IMR-90 (cell line): ENCODE measurements around the gene MAP1LC3A. TPM values are rescaled to one million over a fixed set of nuclear protein-coding genes. Genes with fewer than 3 reads are reported as not detected.

ENCODE experiments used
- ATAC-seq: fragments of 200-7000 bp; cut with Tn5 transposase; 2 replicates; pipeline ENCODE4 v1.9.1; 2020; ENCODE audit warnings: low read depth, mild to moderate bottlenecking, moderate library complexity
- BruUV-seq: library from RNA; stranded (reverse); fragments of 400-500 nt; replicated peaks from 2 replicates; lab custom pipeline; 2021; lab: Mats Ljungman, UMichigan
- CTCF ChIA-PET: fragments of 300-600 bp; formaldehyde crosslinking; extraction: SDS; loops from one replicate; lab custom pipeline; 2021; ENCODE audit warnings: antibody characterized with exemption; lab: Yijun Ruan, JAX
- POLR2A ChIA-PET: fragments of 300-600 bp; sonication (Branson Sonifier 250); formaldehyde crosslinking; loops from one replicate; lab custom pipeline; 2022; ENCODE audit warnings: antibody characterized with exemption; ENCODE audit not compliant: unreplicated experiment; lab: Charles Lee
- DNase-seq: peaks from one replicate; pipeline ENCODE4 v3.0.0; 2013
- H2AFZ ChIP-seq: replicated peaks from 2 replicates; pipeline ENCODE3; 2013; ENCODE audit warnings: low read length, mild to moderate bottlenecking; ENCODE audit not compliant: poor library complexity
- H2AK5ac ChIP-seq: 2 replicates; pipeline ENCODE4 v1.6.1; 2013; ENCODE audit warnings: low read depth, low read length, inconsistent platforms
- H2AK9ac ChIP-seq: replicated peaks from 2 replicates; pipeline ENCODE3; 2013; ENCODE audit warnings: mild to moderate bottlenecking, low read depth, low read length, moderate library complexity; ENCODE audit not compliant: poor library complexity
- H2BK120ac ChIP-seq: 2 replicates; pipeline ENCODE4 v1.6.1; 2013; ENCODE audit warnings: low read depth, low read length, inconsistent platforms
- H2BK15ac ChIP-seq: 3 replicates; pipeline ENCODE4 v1.6.1; 2013; ENCODE audit warnings: low read depth, low read length, inconsistent platforms
- H2BK20ac ChIP-seq: 2 replicates; pipeline ENCODE4 v1.6.1; 2013; ENCODE audit warnings: low read depth, mild to moderate bottlenecking, inconsistent platforms, low read length, moderate library complexity
- H2BK5ac ChIP-seq: 2 replicates; pipeline ENCODE4 v1.6.1; 2013; ENCODE audit warnings: mild to moderate bottlenecking, low read depth, low read length, inconsistent platforms; ENCODE audit not compliant: poor library complexity, severe bottlenecking
- H3K14ac ChIP-seq: replicated peaks from 2 replicates; pipeline ENCODE4 v1.6.1; 2013; ENCODE audit warnings: low read depth, low read length, inconsistent platforms
- H3K18ac ChIP-seq: 2 replicates; pipeline ENCODE4 v1.6.1; 2013; ENCODE audit warnings: low read depth, low read length, control low read depth
- H3K23ac ChIP-seq: 2 replicates; pipeline ENCODE4 v1.6.1; 2013; ENCODE audit warnings: low read depth, low read length, inconsistent platforms
- H3K27ac ChIP-seq: 2 replicates; pipeline ENCODE4 v1.5.1; 2013; ENCODE audit warnings: mild to moderate bottlenecking, control low read depth, low read length; ENCODE audit not compliant: insufficient read depth
- H3K27me3 ChIP-seq: 2 replicates; pipeline ENCODE4 v1.6.1; 2013; ENCODE audit warnings: low read length; ENCODE audit not compliant: control insufficient read depth, insufficient read depth
- H3K36me3 ChIP-seq: 2 replicates; pipeline ENCODE4 v1.6.1; 2013; ENCODE audit warnings: low read length, mixed read lengths; ENCODE audit not compliant: control insufficient read depth, insufficient read depth
- H3K4ac ChIP-seq: 2 replicates; pipeline ENCODE4 v1.6.1; 2013; ENCODE audit warnings: low read depth, low read length, inconsistent platforms
- H3K4me1 ChIP-seq: 2 replicates; pipeline ENCODE4 v1.6.1; 2013; ENCODE audit warnings: low read length, mixed read lengths; ENCODE audit not compliant: control insufficient read depth, insufficient read depth
- H3K4me2 ChIP-seq: 2 replicates; pipeline ENCODE4 v1.6.1; 2013; ENCODE audit warnings: low read depth, mild to moderate bottlenecking, control low read depth, low read length, moderate library complexity
- H3K4me3 ChIP-seq: 2 replicates; pipeline ENCODE4 v1.5.1; 2013; ENCODE audit warnings: low read depth, mild to moderate bottlenecking, control low read depth, low read length, moderate library complexity; ENCODE audit not compliant: insufficient read depth
- H3K56ac ChIP-seq: 2 replicates; pipeline ENCODE4 v1.6.1; 2013; ENCODE audit warnings: low read length, inconsistent platforms; ENCODE audit not compliant: insufficient read depth; ENCODE audit errors: extremely low read depth
- H3K79me1 ChIP-seq, 2 experiments: 2 replicates each; pipeline ENCODE4 v1.6.1; 2013; ENCODE audit warnings: low read length in 2 of 2, inconsistent platforms in 1 of 2, low read depth in 1 of 2
- H3K9ac ChIP-seq: 2 replicates; pipeline ENCODE4 v1.6.1; 2013; ENCODE audit warnings: low read depth, low read length, control low read depth
- H3K9me1 ChIP-seq: 2 replicates; pipeline ENCODE4 v1.6.1; 2013; ENCODE audit warnings: low read length, inconsistent platforms; ENCODE audit not compliant: insufficient read depth
- H3K9me3 ChIP-seq: 2 replicates; pipeline ENCODE4 v1.6.1; 2013; ENCODE audit warnings: low read length; ENCODE audit not compliant: control insufficient read depth, insufficient read depth
- H4K20me1 ChIP-seq: 2 replicates; pipeline ENCODE4 v1.6.1; 2013; ENCODE audit warnings: low read length, inconsistent platforms; ENCODE audit not compliant: insufficient read depth
- H4K5ac ChIP-seq: 2 replicates; pipeline ENCODE4 v1.6.1; 2013; ENCODE audit warnings: mild to moderate bottlenecking, low read depth, low read length, control low read depth
- H4K8ac ChIP-seq, 2 experiments: 2 replicates each; pipeline ENCODE4 v1.6.1; 2013; ENCODE audit warnings: low read depth in 2 of 2, low read length in 2 of 2, control low read depth in 1 of 2, inconsistent platforms in 1 of 2
- H4K91ac ChIP-seq: 2 replicates; pipeline ENCODE4 v1.6.1; 2013; ENCODE audit warnings: low read depth, low read length, inconsistent platforms; ENCODE audit not compliant: insufficient read depth
- BHLHE40 ChIP-seq: fragments of 150-350 bp; IDR thresholded peaks from 2 replicates; pipeline ENCODE4 v1.6.1; 2016; ENCODE audit warnings: mild to moderate bottlenecking, low read depth, low read length
- CEBPB ChIP-seq: IDR thresholded peaks from 2 replicates; pipeline ENCODE4 v1.6.1; 2012; ENCODE audit warnings: low read depth, low read length, improper control_type of control experiment
- CHD1 ChIP-seq: IDR thresholded peaks from 2 replicates; pipeline ENCODE4 v1.6.1; 2012; ENCODE audit warnings: low read depth, low read length, improper control_type of control experiment
- CTCF ChIP-seq: conservative IDR thresholded peaks from 2 replicates; pipeline ENCODE4 v1.5.1; 2012; ENCODE audit warnings: mild to moderate bottlenecking, low read depth, low read length, improper control_type of control experiment
- FOS ChIP-seq: fragments of 150-350 bp; IDR thresholded peaks from 2 replicates; pipeline ENCODE4 v1.6.1; 2016; ENCODE audit warnings: low read depth, low read length
- MAFK ChIP-seq: IDR thresholded peaks from 2 replicates; pipeline ENCODE4 v1.6.1; 2012; ENCODE audit warnings: low read depth, low read length, improper control_type of control experiment
- MAZ ChIP-seq: IDR thresholded peaks from 2 replicates; pipeline ENCODE4 v1.6.1; 2012; ENCODE audit warnings: low read depth, mild to moderate bottlenecking, low read length, improper control_type of control experiment, moderate library complexity, borderline replicate concordance
- MXI1 ChIP-seq: IDR thresholded peaks from 2 replicates; pipeline ENCODE4 v1.6.1; 2012; ENCODE audit warnings: low read depth, mild to moderate bottlenecking, low read length, moderate library complexity, borderline replicate concordance
- NFE2L2 ChIP-seq: fragments of 150-350 bp; IDR thresholded peaks from 2 replicates; pipeline ENCODE4 v1.6.1; 2016; ENCODE audit warnings: low read depth, mild to moderate bottlenecking, low read length
- POLR2A ChIP-seq: IDR thresholded peaks from 2 replicates; pipeline ENCODE4 v1.6.1; 2012; ENCODE audit warnings: mild to moderate bottlenecking, low read depth, low read length
- RAD21 ChIP-seq: IDR thresholded peaks from 2 replicates; pipeline ENCODE4 v1.6.1; 2012; ENCODE audit warnings: low read length, improper control_type of control experiment
- RCOR1 ChIP-seq: IDR thresholded peaks from 2 replicates; pipeline ENCODE4 v1.6.1; 2012; ENCODE audit warnings: mild to moderate bottlenecking, low read length, improper control_type of control experiment; ENCODE audit not compliant: insufficient replicate concordance
- RFX5 ChIP-seq: IDR thresholded peaks from 2 replicates; pipeline ENCODE4 v1.8.0; 2012; ENCODE audit warnings: low read depth, mild to moderate bottlenecking, low read length, moderate library complexity
- SMC3 ChIP-seq: fragments of 150-350 bp; IDR thresholded peaks from 2 replicates; pipeline ENCODE4 v1.6.1; 2016; ENCODE audit warnings: low read depth, mild to moderate bottlenecking, antibody characterized with exemption, low read length, moderate library complexity
- USF2 ChIP-seq: fragments of 150-350 bp; IDR thresholded peaks from 2 replicates; pipeline ENCODE4 v1.6.1; 2017; ENCODE audit warnings: mild to moderate bottlenecking, antibody characterized with exemption, low read length, low read depth
- WGBS, 2 experiments: methylation state at CpG; one replicate each; pipeline versions ENCODE4 v1.1.5 to v1.1.7; 2013; ENCODE audit warnings: missing lambda C conversion rate in 2 of 2; ENCODE audit not compliant: insufficient read length in 1 of 2; ENCODE audit errors: extremely low coverage in 2 of 2; 5-methylcytosine and 5-hydroxymethylcytosine counted together
- dilution Hi-C: fragments of 300-500 bp; cut with HindIII; formaldehyde crosslinking; loops from one replicate; pipeline ENCODE4 v1.14.3; 2018; ENCODE audit warnings: low sequenced_read_pairs; ENCODE audit not compliant: unreplicated experiment
- in situ Hi-C: fragments of 300-500 bp; cut with MboI; formaldehyde crosslinking; loops from 3 replicates; pipeline ENCODE4 v1.14.3; 2019; ENCODE audit warnings: low sequenced_read_pairs, inconsistent platforms, mixed read lengths
- intact Hi-C: fragments of 100-400 bp; cut with micrococcal nuclease; formaldehyde crosslinking; loops from 2 replicates; pipeline ENCODE4 v1.10.0; 2022
- polyA plus RNA-seq, 3 experiments: library from polyadenylated mRNA; depleted of rRNA; stranded (reverse); fragments of >200 nt; gene quantifications; 2 replicates each; pipeline ENCODE4 v1.2.3, GENCODE V29; 2012; ENCODE audit warnings: low replicate concordance in 1 of 3
- total RNA-seq: library from RNA; depleted of rRNA; stranded (reverse); fragments of >200 nt; gene quantifications from 2 replicates; pipeline ENCODE4 v1.2.3, GENCODE V29; 2012
- TF ChIP-seq, protein P1 (sequence below): fragments of 150-350 bp; IDR thresholded peaks from 2 replicates; pipeline ENCODE4 v1.6.1; 2016; ENCODE audit warnings: low read depth, mild to moderate bottlenecking, low read length, moderate library complexity, borderline replicate concordance

MAP1LC3A gene
- total and polyA plus RNA-seq, 2 of the 4 experiments (the other 2 are of a cell fraction): 10.0 to 39.7 TPM

- no TSS peak for BruUV-seq
Observed at GRCh38 chr20:34510575-34510974, 47.9 kb upstream of the MAP1LC3A start.

More at GRCh38 chr20:34510575-34510974, 47.9 kb upstream of the MAP1LC3A start:
- no peak overlapping the region for H3K4me2 ChIP-seq
- no peak overlapping the region for H4K91ac ChIP-seq
- CTCF ChIA-PET: no interaction called here
- H2AK9ac ChIP-seq: no peak overlapping the region
- H3K9me1 ChIP-seq: peaks cover 12% of the 10 kb centered on the region
- dilution Hi-C loops (no loop called here), intact Hi-C loops (no loop called here), in situ Hi-C loops (no loop called here)
- no peak overlapping the region for H3K4ac ChIP-seq
- H3K14ac ChIP-seq: no peak overlapping the region
- DNase-seq: no peak
- H4K5ac ChIP-seq: no peak overlapping the region
- no peak overlapping the region for H3K18ac ChIP-seq
- no peaks in the 10 kb centered on the region for H4K20me1 ChIP-seq
- H3K36me3 ChIP-seq: peaks cover 26% of the 10 kb centered on the region
- H2AK5ac ChIP-seq: no peak overlapping the region
- POLR2A ChIA-PET: no interaction called here
- TF ChIP-seq USF2 (no peak), CHD1 (no peak), MAFK (no peak), BHLHE40 (no peak), SMC3 (no peak), MAZ (no peak), POLR2A (no peak), MXI1 (no peak), RCOR1 (no peak), FOS (no peak), RAD21 (no peak), CEBPB (no peak), NFE2L2 (no peak), RFX5 (no peak), CTCF (no peak)
- TF ChIP-seq, protein P1, sequence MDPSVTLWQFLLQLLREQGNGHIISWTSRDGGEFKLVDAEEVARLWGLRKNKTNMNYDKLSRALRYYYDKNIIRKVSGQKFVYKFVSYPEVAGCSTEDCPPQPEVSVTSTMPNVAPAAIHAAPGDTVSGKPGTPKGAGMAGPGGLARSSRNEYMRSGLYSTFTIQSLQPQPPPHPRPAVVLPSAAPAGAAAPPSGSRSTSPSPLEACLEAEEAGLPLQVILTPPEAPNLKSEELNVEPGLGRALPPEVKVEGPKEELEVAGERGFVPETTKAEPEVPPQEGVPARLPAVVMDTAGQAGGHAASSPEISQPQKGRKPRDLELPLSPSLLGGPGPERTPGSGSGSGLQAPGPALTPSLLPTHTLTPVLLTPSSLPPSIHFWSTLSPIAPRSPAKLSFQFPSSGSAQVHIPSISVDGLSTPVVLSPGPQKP: no peak
- no peak overlapping the region for H3K56ac ChIP-seq
- no CpG with 5 or more reads among the region's 1 CpG for WGBS, 2 experiments
- H2BK5ac ChIP-seq: no peak overlapping the region
- no peak for ATAC-seq
- H3K23ac ChIP-seq: no peak overlapping the region
- H2BK15ac ChIP-seq: no peak overlapping the region
- H3K9me3 ChIP-seq: no peaks in the 10 kb centered on the region
- no peak overlapping the region for H2BK120ac ChIP-seq
- no peak overlapping the region for H4K8ac ChIP-seq
- H3K9ac ChIP-seq: no peak overlapping the region
- H3K27ac ChIP-seq: no peak overlapping the region
- H3K27me3 ChIP-seq: no peaks in the 10 kb centered on the region
- no peak overlapping the region for H2AFZ ChIP-seq
- H3K4me3 ChIP-seq: no peak overlapping the region
- peaks cover 19 to 51% of the 10 kb centered on the region in 2 experiments for H3K79me1 ChIP-seq
- peaks cover 7% of the 10 kb centered on the region; the same call in 1 of the 2 replicates for H3K4me1 ChIP-seq
- H2BK20ac ChIP-seq: no peak overlapping the region
